Hepatocyte (in vitro differentiated cells): Measurements from ENCODE around the gene ADAM8.

ENCODE experiments used
- EZH2 ChIP-seq: fragments of 200-600 bp; sonication (generic); IDR thresholded peaks from 2 replicates; pipeline ENCODE4 v1.6.1; 2016; ENCODE audit warnings: antibody characterized with exemption, mild to moderate bottlenecking, borderline replicate concordance
- TF ChIP-seq, protein P1 (sequence below): fragments of 200-600 bp; sonication (generic); IDR thresholded peaks from 2 replicates; pipeline ENCODE4 v1.5.1; 2016; ENCODE audit warnings: antibody characterized with exemption, mild to moderate bottlenecking; ENCODE audit not compliant: poor library complexity

DNA sequence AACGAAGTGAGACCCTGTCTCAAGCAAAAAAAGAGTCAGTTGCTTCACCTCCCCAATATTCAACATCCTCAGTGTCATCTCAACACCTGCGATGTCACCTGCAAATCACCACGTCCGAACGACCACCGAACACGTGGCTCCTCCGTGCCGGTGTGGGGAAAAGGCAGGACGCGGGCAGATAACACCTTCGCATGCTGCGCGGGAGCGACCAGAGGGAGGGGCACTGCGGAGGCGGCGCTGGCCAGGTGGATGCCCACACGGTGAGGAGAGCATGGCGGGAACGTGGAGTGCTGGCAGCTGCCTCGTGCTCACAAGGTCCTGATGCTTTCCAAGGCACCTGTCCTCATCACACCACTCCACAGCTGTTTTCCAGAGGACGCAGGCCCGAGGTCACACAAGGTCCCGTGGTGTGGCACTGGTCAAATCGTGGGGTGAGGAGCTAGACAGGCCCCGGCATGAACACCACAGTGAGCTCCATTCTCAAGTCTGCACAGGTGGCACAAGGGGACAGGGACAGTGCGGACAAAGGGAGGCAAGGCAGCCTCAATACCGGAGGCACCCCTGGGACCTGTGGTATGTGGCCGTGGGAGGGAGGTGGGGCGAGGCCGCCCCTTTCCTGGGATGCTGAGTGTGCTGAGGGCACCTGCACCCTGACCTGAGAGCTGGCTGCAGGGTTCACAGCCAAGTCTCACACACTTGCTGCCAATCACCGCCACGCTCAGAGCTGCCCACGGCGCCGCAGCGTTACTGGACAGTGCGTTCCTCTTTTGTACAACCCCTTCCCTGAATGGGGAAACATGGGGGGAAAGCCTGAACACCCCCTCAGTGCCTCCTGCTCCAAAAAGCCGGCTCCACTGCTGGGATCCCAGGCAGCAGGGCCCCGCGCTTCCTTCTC lies 19.0 kb upstream of the ADAM8 start:
- TF ChIP-seq, protein P1, sequence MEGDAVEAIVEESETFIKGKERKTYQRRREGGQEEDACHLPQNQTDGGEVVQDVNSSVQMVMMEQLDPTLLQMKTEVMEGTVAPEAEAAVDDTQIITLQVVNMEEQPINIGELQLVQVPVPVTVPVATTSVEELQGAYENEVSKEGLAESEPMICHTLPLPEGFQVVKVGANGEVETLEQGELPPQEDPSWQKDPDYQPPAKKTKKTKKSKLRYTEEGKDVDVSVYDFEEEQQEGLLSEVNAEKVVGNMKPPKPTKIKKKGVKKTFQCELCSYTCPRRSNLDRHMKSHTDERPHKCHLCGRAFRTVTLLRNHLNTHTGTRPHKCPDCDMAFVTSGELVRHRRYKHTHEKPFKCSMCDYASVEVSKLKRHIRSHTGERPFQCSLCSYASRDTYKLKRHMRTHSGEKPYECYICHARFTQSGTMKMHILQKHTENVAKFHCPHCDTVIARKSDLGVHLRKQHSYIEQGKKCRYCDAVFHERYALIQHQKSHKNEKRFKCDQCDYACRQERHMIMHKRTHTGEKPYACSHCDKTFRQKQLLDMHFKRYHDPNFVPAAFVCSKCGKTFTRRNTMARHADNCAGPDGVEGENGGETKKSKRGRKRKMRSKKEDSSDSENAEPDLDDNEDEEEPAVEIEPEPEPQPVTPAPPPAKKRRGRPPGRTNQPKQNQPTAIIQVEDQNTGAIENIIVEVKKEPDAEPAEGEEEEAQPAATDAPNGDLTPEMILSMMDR, result no peak
- TF ChIP-seq EZH2, result no peak
